ENCODE results near the gene STIP1. TPM values are rescaled to one million over a fixed set of nuclear protein-coding genes. Genes with fewer than 3 reads are reported as not detected.

Gene STIP1
- total and polyA plus RNA-seq, 9 of the 15 experiments (the other 6 are each of a cell fraction or from before 2014, with no cell fraction given), result 58.1 to 465 (median 346) TPM

DNA sequence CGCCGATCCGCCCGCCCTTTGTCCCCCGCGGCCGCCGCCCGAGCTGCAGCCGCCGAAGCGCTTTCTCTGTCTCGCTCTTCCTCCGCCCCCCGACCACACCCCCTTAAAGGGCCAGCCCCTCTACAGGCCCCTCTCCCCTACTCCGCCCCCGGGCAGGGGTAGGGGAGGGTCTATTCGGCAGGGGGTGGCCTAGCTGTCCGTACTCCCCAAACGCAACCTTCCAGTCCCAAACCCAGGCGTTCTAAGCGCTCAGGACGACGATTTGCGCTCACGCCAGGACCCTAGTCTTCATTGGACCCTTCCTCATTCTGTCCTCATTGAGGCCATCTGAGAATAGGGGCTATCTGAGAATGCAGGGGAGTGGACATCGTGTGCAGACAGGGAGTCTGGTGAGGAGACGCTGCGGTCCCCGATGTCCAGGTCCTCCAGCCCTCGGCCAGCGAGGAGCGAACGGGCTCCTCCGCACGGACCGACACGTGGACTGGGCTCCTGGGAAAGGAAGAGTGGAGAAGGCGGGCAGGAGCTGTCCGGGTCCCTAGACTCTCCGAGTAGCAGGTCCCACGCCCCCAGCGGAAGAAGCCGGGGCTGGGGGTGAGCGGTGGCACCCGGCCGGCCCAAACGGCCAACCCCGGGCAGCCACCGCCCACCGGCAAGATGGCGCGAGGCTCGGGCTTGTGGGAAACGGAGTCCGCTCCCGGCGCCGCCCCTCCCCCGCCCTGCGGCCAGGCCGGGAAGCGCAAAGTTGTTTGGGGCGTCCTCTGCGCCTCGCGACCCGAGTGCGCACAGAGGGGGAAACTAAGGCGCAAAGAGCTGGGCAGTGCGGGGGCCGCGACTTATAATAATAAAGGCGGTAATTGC is 61.1 kb downstream of the STIP1 start, which contains the start of gene PPP1R14B (continued):
- TF ChIP-seq, protein P1, sequence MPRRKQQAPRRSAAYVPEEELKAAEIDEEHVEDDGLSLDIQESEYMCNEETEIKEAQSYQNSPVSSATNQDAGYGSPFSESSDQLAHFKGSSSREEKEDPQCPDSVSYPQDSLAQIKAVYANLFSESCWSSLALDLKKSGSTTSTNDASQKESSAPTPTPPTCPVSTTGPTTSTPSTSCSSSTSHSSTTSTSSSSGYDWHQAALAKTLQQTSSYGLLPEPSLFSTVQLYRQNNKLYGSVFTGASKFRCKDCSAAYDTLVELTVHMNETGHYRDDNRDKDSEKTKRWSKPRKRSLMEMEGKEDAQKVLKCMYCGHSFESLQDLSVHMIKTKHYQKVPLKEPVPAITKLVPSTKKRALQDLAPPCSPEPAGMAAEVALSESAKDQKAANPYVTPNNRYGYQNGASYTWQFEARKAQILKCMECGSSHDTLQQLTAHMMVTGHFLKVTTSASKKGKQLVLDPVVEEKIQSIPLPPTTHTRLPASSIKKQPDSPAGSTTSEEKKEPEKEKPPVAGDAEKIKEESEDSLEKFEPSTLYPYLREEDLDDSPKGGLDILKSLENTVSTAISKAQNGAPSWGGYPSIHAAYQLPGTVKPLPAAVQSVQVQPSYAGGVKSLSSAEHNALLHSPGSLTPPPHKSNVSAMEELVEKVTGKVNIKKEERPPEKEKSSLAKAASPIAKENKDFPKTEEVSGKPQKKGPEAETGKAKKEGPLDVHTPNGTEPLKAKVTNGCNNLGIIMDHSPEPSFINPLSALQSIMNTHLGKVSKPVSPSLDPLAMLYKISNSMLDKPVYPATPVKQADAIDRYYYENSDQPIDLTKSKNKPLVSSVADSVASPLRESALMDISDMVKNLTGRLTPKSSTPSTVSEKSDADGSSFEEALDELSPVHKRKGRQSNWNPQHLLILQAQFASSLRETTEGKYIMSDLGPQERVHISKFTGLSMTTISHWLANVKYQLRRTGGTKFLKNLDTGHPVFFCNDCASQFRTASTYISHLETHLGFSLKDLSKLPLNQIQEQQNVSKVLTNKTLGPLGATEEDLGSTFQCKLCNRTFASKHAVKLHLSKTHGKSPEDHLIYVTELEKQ (CRISPR knock-in tag; IDR thresholded peaks at IDR 0.05), result no peak
- TF ChIP-seq ELF4 (CRISPR knock-in tag; IDR thresholded peaks at IDR 0.05) (no peak), HDGF (IDR thresholded peaks at IDR 0.05) (0 out of 2 replicates have a peak, but pooled peaks have one; percentile 46), ZNF77 (CRISPR knock-in tag; IDR thresholded peaks at IDR 0.05) (no peak), HNRNPLL (IDR thresholded peaks at IDR 0.05; ENCODE audit: low read depth, low read length, poor library complexity, severe bottlenecking) (peak; percentile 69), ZNF184 (CRISPR knock-in tag; IDR thresholded peaks at IDR 0.05) (no peak), ZNF384 (IDR thresholded peaks at IDR 0.05; ENCODE audit: low read depth, low read length) (no peak; the same call in 1 of the 2 replicates), KLF1 (tag; IDR thresholded peaks at IDR 0.05) (peak; percentile 82), RBBP5 (IDR thresholded peaks at IDR 0.05; ENCODE audit: borderline replicate concordance, insufficient read depth, low read length, poor library complexity, severe bottlenecking) (no peak), ZKSCAN8 (CRISPR knock-in tag; IDR thresholded peaks at IDR 0.05) (no peak), CBFA2T3 (IDR thresholded peaks at IDR 0.05) (no peak), MAZ (CRISPR knock-in tag; conservative IDR thresholded peaks at IDR 0.05 in 1 of 2, IDR thresholded peaks at IDR 0.05 in 1 of 2) (peak; percentile 91 to 92), RBM25 (IDR thresholded peaks at IDR 0.05; ENCODE audit: low read depth, low read length, severe bottlenecking) (no peak), TRIM28 (IDR thresholded peaks at IDR 0.05) (no peak), ZNF398 (CRISPR knock-in tag; IDR thresholded peaks at IDR 0.05) (no peak), WHSC1 (IDR thresholded peaks at IDR 0.05; ENCODE audit: low read length) (no peak), SAFB2 (IDR thresholded peaks at IDR 0.05; ENCODE audit: borderline replicate concordance, low read depth, low read length, severe bottlenecking) (no peak)
- TF ChIP-seq, protein P2, sequence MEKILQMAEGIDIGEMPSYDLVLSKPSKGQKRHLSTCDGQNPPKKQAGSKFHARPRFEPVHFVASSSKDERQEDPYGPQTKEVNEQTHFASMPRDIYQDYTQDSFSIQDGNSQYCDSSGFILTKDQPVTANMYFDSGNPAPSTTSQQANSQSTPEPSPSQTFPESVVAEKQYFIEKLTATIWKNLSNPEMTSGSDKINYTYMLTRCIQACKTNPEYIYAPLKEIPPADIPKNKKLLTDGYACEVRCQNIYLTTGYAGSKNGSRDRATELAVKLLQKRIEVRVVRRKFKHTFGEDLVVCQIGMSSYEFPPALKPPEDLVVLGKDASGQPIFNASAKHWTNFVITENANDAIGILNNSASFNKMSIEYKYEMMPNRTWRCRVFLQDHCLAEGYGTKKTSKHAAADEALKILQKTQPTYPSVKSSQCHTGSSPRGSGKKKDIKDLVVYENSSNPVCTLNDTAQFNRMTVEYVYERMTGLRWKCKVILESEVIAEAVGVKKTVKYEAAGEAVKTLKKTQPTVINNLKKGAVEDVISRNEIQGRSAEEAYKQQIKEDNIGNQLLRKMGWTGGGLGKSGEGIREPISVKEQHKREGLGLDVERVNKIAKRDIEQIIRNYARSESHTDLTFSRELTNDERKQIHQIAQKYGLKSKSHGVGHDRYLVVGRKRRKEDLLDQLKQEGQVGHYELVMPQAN (IDR thresholded peaks at IDR 0.05; ENCODE audit: borderline replicate concordance), result peak; percentile 94
- TF ChIP-seq, protein P3, sequence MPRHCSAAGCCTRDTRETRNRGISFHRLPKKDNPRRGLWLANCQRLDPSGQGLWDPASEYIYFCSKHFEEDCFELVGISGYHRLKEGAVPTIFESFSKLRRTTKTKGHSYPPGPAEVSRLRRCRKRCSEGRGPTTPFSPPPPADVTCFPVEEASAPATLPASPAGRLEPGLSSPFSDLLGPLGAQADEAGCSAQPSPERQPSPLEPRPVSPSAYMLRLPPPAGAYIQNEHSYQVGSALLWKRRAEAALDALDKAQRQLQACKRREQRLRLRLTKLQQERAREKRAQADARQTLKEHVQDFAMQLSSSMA (CRISPR knock-in tag; IDR thresholded peaks at IDR 0.05), result peak; percentile 18; the same call in 1 of the 2 replicates
- TF ChIP-seq, protein P4, sequence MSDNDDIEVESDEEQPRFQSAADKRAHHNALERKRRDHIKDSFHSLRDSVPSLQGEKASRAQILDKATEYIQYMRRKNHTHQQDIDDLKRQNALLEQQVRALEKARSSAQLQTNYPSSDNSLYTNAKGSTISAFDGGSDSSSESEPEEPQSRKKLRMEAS (CRISPR knock-in tag; IDR thresholded peaks at IDR 0.05), result peak; percentile 97
